LNCAP (cell line): ENCODE results near the gene ATXN3L.

Source experiments
- CTCF ChIP-seq: fragments of 450-650 bp; IDR thresholded peaks from 2 replicates; pipeline ENCODE4 v1.5.1; 2017; ENCODE audit warnings: mild to moderate bottlenecking

Gene ATXN3L

GRCh38 chrX:13319953-13320352, at the start of gene ATXN3L:
TSS of gene ATXN3L (minus strand) at chrX:13320053. CDS start at chrX:13319934, 119 bp downstream.
- no peak for TF ChIP-seq CTCF

- no peak for TF ChIP-seq CTCF
Observed at GRCh38 chrX:13369256-13370030, 49.6 kb upstream of the ATXN3L start.

- no peak for TF ChIP-seq CTCF
Observed at GRCh38 chrX:13367950-13368349, 48.1 kb upstream of the ATXN3L start.

GRCh38 chrX:13366698-13367097, 46.8 kb upstream of the ATXN3L start:
- no peak for TF ChIP-seq CTCF

GRCh38 chrX:13365161-13365560, 45.3 kb upstream of the ATXN3L start:
- no peak for TF ChIP-seq CTCF

- TF ChIP-seq CTCF, result no peak
Observed at GRCh38 chrX:13364230-13364857, 44.5 kb upstream of the ATXN3L start.

GRCh38 chrX:13360146-13360545, 40.3 kb upstream of the ATXN3L start:
- TF ChIP-seq CTCF, result no peak
